Limb (tissue), 2 donors: ENCODE measurements around the gene SCN1B.

Experiments used
- DNase-seq, 2 donors: peaks; one replicate each; pipeline ENCODE4 v3.0.0-alpha.2; 2016; ENCODE audit errors: extremely low spot score in 2 of 2

The SCN1B gene

GRCh38 chr19:35073941-35074340 lies 43.7 kb downstream of the SCN1B start:
- DNase-seq: no peak

DNA sequence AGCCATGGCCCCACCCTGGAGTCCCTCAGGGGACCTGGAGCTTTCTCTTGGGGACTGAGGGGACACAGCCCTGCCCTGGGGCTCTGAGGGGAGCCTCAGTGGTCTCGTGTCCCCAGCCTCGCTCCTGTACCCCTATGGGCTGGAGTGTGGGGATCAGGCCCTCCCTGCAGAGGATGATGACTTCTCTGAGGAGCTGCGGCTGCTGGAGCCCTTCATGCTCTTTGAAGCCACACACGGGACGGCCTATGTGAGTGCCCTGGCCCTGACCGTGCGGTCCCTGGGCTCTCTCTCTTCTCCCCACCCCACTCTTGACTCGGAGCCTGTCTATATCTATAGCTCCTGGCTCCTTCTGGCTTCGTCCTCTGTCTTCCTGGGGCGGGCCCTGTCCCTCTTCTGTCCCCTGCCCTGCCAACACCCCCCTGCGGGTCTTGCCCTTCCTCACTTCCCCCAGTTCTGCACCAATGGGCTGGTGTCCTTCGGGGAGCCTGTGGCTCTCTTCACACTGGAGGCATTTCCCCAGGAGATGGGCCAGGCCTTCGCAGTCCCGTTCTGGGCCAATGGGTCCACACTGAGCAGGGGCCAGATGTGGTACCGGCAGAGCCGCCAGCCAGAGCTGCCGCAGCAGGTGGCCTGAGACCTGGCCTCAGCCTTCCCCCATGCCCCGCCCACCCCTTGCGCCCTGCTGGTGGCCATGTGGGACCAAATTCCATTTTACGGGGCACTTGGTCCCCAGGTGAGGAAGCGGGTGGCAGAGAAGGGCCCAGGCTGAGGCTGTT lies 44.3 kb downstream of the SCN1B start:
- DNase-seq: no peak

GRCh38 chr19:35075202-35076025 lies 45.1 kb downstream of the SCN1B start:
- no peak for DNase-seq

DNA sequence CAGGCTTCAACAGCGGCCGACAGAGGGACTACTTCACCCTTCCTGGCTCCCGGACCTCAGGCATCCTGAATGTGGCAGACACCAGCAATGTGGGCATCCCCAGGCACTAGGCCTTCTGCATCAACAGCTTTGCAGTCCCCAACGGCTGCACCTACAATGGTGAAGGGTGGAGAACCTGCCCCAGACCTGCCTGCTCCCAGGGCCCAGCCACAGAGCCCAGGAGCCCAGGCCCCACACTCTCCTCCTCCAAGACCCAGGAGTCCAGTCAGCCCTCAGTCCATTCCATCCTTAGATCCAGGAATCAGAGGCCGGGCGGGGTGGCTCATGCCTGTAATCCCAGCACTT lies 45.7 kb downstream of the SCN1B start:
- DNase-seq: no peak

DNA sequence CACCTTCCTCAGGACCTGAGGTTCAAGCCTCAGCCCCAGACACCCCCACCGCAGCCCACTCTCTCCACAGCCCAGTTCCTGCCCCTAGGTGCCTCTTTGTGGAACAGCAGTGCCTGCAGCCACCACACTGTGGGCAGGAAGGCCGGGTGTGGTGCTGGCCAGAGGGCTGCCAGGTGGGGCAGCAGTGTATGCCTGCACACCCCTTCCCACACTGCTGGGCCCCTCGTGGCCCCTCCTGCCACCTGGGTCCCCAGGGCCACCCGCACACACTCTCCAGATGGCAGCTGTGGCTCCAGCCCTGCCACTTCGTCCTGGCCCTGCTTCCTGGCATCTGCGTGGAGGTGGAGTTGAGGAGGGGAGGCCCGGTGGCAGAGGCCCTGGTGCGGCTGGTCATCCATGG lies 46.4 kb downstream of the SCN1B start:
- no peak for DNase-seq

DNA sequence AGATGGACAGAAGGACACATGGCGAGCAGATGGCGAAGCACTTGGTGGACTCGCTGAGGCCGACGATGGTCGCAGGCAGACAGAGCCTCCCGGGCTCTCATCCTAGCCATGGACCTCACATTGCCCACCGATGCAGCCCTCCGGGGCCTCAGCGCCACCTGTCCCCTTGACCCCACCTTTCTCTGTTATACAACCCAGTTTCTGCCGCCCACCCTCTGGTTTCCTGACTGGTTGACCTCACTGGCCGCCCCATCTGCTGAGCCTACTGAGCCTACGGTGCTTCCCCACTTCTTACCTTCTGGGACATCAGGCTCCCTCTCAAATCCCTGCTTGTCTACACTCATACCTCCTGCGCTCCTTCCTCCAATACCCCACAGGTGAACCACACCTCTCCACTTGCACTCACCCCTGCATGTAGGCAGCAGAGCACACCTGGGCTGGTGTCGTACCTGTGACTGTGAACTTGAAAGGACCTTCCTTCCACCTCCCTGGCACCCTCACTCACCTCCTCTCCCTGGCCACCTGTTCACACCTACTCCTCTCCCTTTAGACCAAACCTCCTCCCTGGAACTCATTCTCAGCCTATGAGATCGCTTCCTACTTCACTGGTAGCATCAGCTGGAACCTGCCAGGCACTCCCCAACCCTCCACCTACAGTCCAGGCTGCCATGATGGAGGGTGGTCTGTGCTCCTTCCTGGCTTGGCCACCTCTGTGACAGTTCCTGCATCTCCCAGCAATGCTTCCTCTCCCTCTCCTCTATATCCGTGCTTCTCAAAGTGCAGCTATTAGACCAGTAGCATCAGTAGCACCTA lies 47.3 kb downstream of the SCN1B start:
- no peak for DNase-seq

DNA sequence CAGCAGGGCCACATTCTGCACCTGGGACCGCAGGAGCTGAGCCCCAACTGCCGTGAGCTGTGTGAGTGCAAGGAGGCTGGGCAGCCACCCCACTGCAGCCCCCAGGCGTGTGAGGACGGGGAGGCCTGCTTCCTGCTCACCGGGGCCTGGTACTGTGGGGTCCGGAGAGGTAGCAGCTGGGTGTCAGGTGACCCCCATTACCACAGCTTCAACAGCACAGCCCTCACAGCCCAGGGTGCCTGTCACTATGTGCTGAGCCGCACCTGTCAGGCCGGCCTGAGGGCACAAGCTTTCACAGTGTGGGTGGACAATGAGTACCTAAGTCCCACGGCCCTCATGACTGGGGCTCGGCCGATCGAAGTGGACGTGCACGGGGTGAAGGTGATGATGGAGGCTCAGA lies 49.6 kb downstream of the SCN1B start:
- DNase-seq: no peak

DNA sequence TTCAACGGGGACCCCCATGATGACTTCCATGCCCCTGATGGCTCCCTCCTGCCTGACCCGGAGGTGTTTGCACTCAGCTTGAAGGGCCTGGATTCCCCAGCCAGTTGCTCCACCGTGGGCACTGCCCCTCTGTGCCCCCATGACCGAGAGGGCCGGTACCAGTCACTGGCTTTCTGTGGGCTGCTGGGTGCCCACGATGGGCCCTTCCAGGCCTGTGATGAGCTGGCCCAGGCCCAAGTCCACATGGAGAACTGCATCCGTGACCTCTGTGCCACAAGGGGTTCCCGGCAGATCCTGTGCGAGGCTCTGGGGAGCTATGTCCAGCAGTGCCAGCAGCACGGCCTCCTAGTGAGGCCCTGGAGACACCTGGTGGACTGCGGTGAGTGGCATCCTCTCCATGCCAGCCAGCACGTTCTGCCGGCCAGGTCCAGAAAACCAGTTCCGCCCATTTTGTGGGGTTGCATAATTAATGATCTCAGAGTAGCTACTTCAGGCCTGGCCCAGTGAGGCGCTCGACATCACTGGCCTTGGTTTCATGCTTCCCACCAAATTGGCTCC lies 50.4 kb downstream of the SCN1B start:
- no peak for DNase-seq

DNA sequence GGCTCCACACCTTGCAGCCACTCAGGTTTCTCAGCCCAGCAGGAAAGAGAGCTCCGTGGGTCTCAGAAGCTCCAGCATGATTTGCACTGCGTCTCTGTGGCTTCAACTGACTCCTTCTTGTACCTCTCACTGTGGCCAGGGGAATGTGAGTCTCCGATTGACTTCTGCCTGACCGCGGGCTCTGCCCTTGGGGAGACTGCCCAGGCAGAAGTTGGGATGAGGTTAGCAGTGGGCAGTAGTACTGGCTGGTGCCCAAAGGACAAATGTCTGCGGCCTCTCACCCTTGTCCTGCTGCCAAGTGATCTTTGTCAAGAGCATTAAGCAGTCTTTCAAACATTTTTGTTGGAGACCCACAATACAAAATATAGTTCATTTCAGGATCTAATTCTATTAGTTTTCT lies 50.9 kb downstream of the SCN1B start:
- DNase-seq: no peak

DNA sequence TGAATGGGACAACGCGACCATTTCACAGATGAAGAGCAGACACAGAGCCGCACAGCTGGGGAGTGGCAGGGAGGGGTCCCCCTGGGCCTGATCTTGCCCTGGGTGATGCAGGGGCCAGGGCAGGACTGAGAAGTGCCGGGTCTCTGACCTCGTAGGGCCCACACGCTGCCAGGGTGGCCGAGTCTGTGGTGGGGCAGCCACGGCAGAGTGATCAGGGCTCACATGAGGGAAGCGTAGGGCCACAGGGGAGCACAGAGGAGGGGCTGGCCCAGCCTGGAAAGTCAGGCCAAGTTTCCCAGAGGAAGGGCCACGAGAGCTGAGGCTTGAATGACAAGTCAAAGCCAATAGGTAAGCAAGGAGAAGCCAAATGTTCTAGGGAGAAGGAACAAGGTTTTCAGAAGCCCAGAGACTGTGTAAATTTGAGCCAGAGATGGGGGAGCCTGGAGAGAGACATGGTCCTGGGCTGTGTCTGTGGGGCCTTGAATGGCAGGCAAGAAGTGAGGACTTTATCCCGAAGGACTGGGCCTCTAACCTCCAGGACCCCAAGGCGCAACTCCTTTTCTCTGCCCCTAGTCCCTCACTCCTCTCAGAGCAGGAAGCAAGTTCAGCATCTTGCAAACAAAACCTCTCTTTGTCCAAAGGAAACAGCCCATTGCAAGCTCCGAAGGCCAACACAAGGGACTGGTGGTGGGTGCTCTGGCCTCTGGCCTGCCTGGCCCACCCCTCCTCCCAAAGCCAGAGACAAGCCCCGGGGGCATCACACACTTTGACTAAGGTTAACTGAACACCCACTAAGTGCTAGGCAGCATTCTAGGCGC lies 53.6 kb downstream of the SCN1B start:
- DNase-seq: no peak

DNA sequence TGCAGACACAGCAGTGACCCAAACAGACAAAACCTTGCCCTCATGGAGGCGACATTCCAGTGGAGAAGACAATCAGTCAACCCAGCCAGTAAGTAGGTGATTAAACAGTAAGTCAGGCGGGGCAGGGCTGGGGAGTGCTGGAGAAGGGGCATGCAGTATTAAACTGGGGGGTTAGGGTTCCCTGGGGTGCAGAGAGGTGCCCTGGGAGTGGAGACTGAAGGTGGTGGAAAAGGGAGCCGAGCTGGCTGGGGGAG lies 54.2 kb downstream of the SCN1B start:
- DNase-seq: no peak

- no peak for DNase-seq
Measured at GRCh38 chr19:35085947-35086346, 55.7 kb downstream of the SCN1B start.

DNA sequence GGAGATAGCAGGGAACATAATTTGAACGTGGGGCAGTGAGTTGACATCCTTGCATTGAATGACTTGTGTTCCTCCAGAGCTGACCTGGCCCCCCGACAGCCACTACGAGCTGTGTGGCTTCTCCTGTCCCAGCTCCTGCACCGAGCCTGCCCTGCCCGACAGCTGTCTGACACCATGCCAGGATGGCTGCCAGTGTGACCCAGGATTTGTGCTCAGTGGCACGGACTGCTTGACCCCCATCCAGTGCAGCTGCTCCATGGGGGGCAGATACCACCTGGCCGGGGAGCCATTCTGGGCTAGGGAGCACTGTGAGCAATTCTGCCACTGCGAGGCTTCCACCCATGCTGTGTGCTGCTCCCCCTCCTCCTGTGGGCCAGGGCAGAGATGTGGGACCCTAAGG lies 56.2 kb downstream of the SCN1B start:
- no peak for DNase-seq

DNA sequence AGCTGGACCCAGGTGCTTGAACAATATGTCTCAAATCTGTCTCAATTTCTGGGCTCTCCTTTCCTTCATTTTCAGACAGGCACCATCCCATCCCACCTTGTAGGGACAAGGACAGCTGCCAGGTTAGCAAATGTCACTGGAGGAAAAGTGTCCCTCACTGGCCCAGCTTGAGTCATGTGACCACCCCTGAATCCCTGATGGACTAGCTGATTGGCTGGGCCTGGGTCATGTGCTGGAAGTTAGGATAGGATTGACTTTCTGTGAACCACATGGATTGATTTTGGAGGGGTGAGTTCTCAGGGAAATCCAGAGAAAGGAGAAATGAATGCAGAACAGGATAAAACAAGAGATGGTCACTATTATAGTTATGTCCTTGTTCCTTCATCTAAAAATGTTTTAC lies 57.1 kb downstream of the SCN1B start:
- no peak for DNase-seq

DNA sequence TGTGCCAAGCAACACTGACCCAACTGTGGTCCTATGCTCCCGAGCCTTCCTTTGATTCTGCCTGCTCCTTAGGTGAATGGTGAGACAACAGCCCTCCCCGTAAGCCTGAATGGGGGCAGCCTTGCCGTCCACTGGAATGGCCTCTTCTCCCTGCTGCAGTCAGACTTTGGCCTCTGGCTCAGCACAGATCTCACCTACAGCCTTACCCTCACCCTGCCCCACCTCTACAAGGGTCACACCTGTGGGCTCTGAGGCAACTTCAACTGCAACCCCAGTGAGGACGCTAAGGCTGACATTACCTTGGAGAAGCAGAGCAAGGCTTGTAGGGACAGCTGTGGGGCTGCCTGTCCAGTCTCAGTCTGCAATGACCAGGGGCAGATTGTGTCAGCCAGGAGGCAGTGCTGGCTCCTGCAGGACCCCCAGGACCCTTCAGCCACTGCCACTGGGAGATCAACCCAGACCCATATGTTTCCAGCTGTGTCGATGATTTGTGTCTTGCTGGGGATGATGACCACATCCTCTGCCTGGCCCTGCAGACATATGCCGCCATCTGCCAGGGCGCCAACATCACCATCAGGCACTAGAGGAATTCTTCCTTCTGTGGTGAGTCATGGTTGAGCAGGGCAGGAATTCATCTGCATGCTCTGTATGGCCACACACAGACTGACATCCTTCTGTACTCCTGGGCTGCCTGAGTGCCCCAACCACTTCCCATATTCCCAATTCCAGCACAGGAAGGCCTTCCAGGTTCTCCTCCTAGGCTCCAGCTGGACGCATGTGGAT lies 58.1 kb downstream of the SCN1B start:
- DNase-seq: no peak

- DNase-seq: no peak
Measured at GRCh38 chr19:35089554-35089953, 59.3 kb downstream of the SCN1B start.
